OCI-LY7 (cell line): ENCODE results near the gene NFKB2. TPM values are rescaled to one million over a fixed set of nuclear protein-coding genes. Genes with fewer than 3 reads are reported as not detected.

Experiments
- BruUV-seq: library from RNA; stranded (reverse); fragments of 400-500 nt; replicated peaks from 2 replicates; lab custom pipeline; 2021; lab: Mats Ljungman, UMichigan
- CTCF ChIA-PET: fragments of 300-600 bp; sonication (Branson Sonifier 250); formaldehyde crosslinking; loops from one replicate; lab custom pipeline; 2022; ENCODE audit warnings: antibody characterized with exemption; ENCODE audit not compliant: unreplicated experiment; lab: Charles Lee
- POLR2A ChIA-PET: fragments of 300-600 bp; sonication (Branson Sonifier 250); formaldehyde crosslinking; loops from one replicate; lab custom pipeline; 2022; ENCODE audit warnings: antibody characterized with exemption; lab: Charles Lee
- DNase-seq: peaks from one replicate; pipeline ENCODE4 v3.0.0-alpha.2; 2015; ENCODE audit warnings: low spot score
- H2AFZ ChIP-seq: fragments of 200-600 bp; sonication (generic), shearing (Covaris generic); 2 replicates; pipeline ENCODE4 v1.6.1; 2014; ENCODE audit warnings: mild to moderate bottlenecking, antibody characterized with exemption, low read length, moderate library complexity
- H3K27ac ChIP-seq: fragments of 200-600 bp; sonication (generic); 2 replicates; pipeline ENCODE4 v1.5.1; 2014; ENCODE audit warnings: mixed run types, low read depth, mild to moderate bottlenecking, moderate library complexity, low read length, inconsistent platforms; ENCODE audit not compliant: poor library complexity, severe bottlenecking
- H3K36me3 ChIP-seq: fragments of 200-600 bp; sonication (generic); 2 replicates; pipeline ENCODE4 v1.6.1; 2014; ENCODE audit warnings: mild to moderate bottlenecking, antibody characterized with exemption, low read length, moderate library complexity, mixed read lengths; ENCODE audit not compliant: insufficient read depth
- H3K4me1 ChIP-seq: fragments of 200-600 bp; sonication (generic); 2 replicates; pipeline ENCODE4 v1.5.1; 2014; ENCODE audit warnings: mild to moderate bottlenecking, low read length; ENCODE audit not compliant: insufficient read depth, poor library complexity, severe bottlenecking
- H3K4me2 ChIP-seq: fragments of 200-600 bp; sonication (generic); 2 replicates; pipeline ENCODE4 v1.6.1; 2014; ENCODE audit warnings: mild to moderate bottlenecking, low read length
- H3K4me3 ChIP-seq: fragments of 200-600 bp; sonication (generic); 2 replicates; pipeline ENCODE4 v1.5.1; 2014; ENCODE audit warnings: mild to moderate bottlenecking, low read depth, low read length; ENCODE audit not compliant: poor library complexity, severe bottlenecking
- H3K79me2 ChIP-seq: fragments of 200-600 bp; sonication (generic); 2 replicates; pipeline ENCODE4 v1.6.1; 2016; ENCODE audit warnings: low read depth, mild to moderate bottlenecking, low read length, moderate library complexity, mixed read lengths; ENCODE audit not compliant: insufficient read depth
- H3K9me2 ChIP-seq: fragments of 200-600 bp; sonication (generic); 2 replicates; pipeline ENCODE4 v1.6.1; 2016; ENCODE audit warnings: mild to moderate bottlenecking, low read length, mixed read lengths; ENCODE audit not compliant: insufficient read depth
- H3K9me3 ChIP-seq: fragments of 200-600 bp; sonication (generic); 2 replicates; pipeline ENCODE4 v1.6.1; 2014; ENCODE audit warnings: mild to moderate bottlenecking, mixed run types, low read length, mixed read lengths
- H4K20me1 ChIP-seq: fragments of 200-600 bp; sonication (generic); 2 replicates; pipeline ENCODE4 v1.6.1; 2014; ENCODE audit warnings: mild to moderate bottlenecking, antibody characterized with exemption, low read length, moderate library complexity, mixed read lengths; ENCODE audit not compliant: insufficient read depth
- CTCF ChIP-seq: fragments of 200-600 bp; sonication (generic); conservative IDR thresholded peaks from 2 replicates; pipeline ENCODE4 v1.5.1; 2014; ENCODE audit warnings: mild to moderate bottlenecking, antibody characterized with exemption, low read length, moderate library complexity, mixed read lengths
- EZH2phosphoT487 ChIP-seq: fragments of 200-600 bp; sonication (generic); IDR thresholded peaks from 2 replicates; pipeline ENCODE4 v1.6.1; 2018; ENCODE audit warnings: low read depth, borderline replicate concordance, mild to moderate bottlenecking, mixed run types, antibody characterized with exemption, low read length, moderate library complexity, mixed read lengths
- intact Hi-C: fragments of 100-400 bp; cut with micrococcal nuclease; formaldehyde crosslinking; loops from one replicate; pipeline ENCODE4 v1.10.0; 2022; ENCODE audit not compliant: unreplicated experiment
- total RNA-seq, 2 experiments: library from RNA; depleted of rRNA in 1 of 2; stranded (reverse); fragments of >200 nt in 1 of 2; shearing (Covaris generic) in 1 of 2; gene quantifications; 2 replicates each; pipeline ENCODE4 v1.2.3, GENCODE V29; 2014 to 2022

NFKB2 gene
- total RNA-seq, 2 experiments from 2014 or later: 47.1 to 67.3 TPM

- H2AFZ ChIP-seq: peak overlapping the region; percentile 73
- peaks cover 17% of the 10 kb centered on the region for H3K36me3 ChIP-seq
- peak; percentile 96 for DNase-seq
- H3K9me3 ChIP-seq: no peaks in the 10 kb centered on the region
- peak; percentile 95 for TF ChIP-seq CTCF
- TF ChIP-seq EZH2phosphoT487: no peak
- peaks cover 23% of the 10 kb centered on the region for H3K4me1 ChIP-seq
- peak overlapping the region; percentile 84 for H3K4me2 ChIP-seq
- ChIA-PET POLR2A (interaction anchor here (0.6 to 1.8 kb wide), 5 partner anchors 26 to 67 kb away, joined by 3 to 11 read pairs (median 3); partner anchors contain the start of genes C10orf95, CUEDC2 and FBXL15), CTCF (interaction anchor here (0.6 to 1.0 kb wide), 2 partner anchors 108 to 238 kb away, joined by 3 read pairs; partner anchors contain the start of gene ACTR1A)
- intact Hi-C loops: loop anchor here (1.0 kb wide), 3 partner anchors 27 to 189 kb away; no protein-coding TSS in a partner anchor
- no peaks in the 10 kb centered on the region for H3K9me2 ChIP-seq
- peak overlapping the region; percentile 70 for H3K27ac ChIP-seq
- H3K79me2 ChIP-seq: peaks cover 9% of the 10 kb centered on the region; the same call in 1 of the 2 replicates
- no peaks in the 10 kb centered on the region for H4K20me1 ChIP-seq
- peak overlapping the region; percentile 78 for H3K4me3 ChIP-seq
- BruUV-seq: no TSS peak
Observed at GRCh38 chr10:102394079-102394800, 1.3 kb upstream of the NFKB2 start.

GRCh38 chr10:102394801-102395399 lies 605 bp upstream of the NFKB2 start:
- DNase-seq: no peak
- CTCF ChIA-PET: interaction anchor here (0.6 to 1.0 kb wide), 2 partner anchors 107 to 237 kb away, joined by 3 read pairs; partner anchors contain the start of gene ACTR1A
- intact Hi-C loops: loop anchor here (1.0 to 5.0 kb wide), 5 partner anchors 26 to 228 kb away; no protein-coding TSS in a partner anchor
- H3K79me2 ChIP-seq: peaks cover 9% of the 10 kb centered on the region; the same call in 1 of the 2 replicates
- H3K9me2 ChIP-seq: no peaks in the 10 kb centered on the region
- BruUV-seq: no TSS peak
- peak overlapping the region; percentile 84 for H3K4me2 ChIP-seq
- peaks cover 21% of the 10 kb centered on the region for H3K36me3 ChIP-seq
- peak overlapping the region; percentile 73 for H2AFZ ChIP-seq
- peak overlapping the region; percentile 78 for H3K4me3 ChIP-seq
- peak overlapping the region; percentile 70 for H3K27ac ChIP-seq
- POLR2A ChIA-PET: interaction anchor here (0.6 to 1.8 kb wide), 5 partner anchors 26 to 144 kb away, joined by 3 to 11 read pairs (median 3); partner anchors contain the start of genes C10orf95, CUEDC2 and FBXL15
- H4K20me1 ChIP-seq: no peaks in the 10 kb centered on the region
- H3K9me3 ChIP-seq: no peaks in the 10 kb centered on the region
- peaks cover 28% of the 10 kb centered on the region for H3K4me1 ChIP-seq
- TF ChIP-seq EZH2phosphoT487: no peak
- no peak for TF ChIP-seq CTCF
